BLaER1 (cell line): ENCODE measurements around the gene NEU2.
"Not testable (repeated sequence)": the region's sequence is repeated elsewhere in the genome, so short reads cannot be mapped to it uniquely, and the experiment has no call there.

ENCODE experiments used
- H3K27ac ChIP-seq: shearing (Covaris generic); formaldehyde crosslinking; 2 replicates; pipeline ENCODE4 v1.8.1; 2022
- H3K27me3 ChIP-seq: shearing (Covaris generic); formaldehyde crosslinking; 2 replicates; pipeline ENCODE4 v1.8.1; 2022
- H3K36me3 ChIP-seq: shearing (Covaris generic); formaldehyde crosslinking; 2 replicates; pipeline ENCODE4 v1.8.1; 2022
- H3K4me1 ChIP-seq: shearing (Covaris generic); formaldehyde crosslinking; 2 replicates; pipeline ENCODE4 v1.8.1; 2022
- H3K4me2 ChIP-seq: shearing (Covaris generic); formaldehyde crosslinking; 2 replicates; pipeline ENCODE4 v1.8.1; 2022
- H3K4me3 ChIP-seq: shearing (Covaris generic); formaldehyde crosslinking; 2 replicates; pipeline ENCODE4 v1.8.1; 2022
- H3K9ac ChIP-seq: shearing (Covaris generic); formaldehyde crosslinking; 2 replicates; pipeline ENCODE4 v1.8.1; 2022
- H3K9me3 ChIP-seq: shearing (Covaris generic); formaldehyde crosslinking; 2 replicates; pipeline ENCODE4 v1.8.1; 2022
- H4K20me1 ChIP-seq: shearing (Covaris generic); formaldehyde crosslinking; 2 replicates; pipeline ENCODE4 v1.8.1; 2022
- Cebpa-rat ChIP-seq: shearing (Covaris generic); IDR thresholded peaks from 2 replicates; pipeline ENCODE4 v1.8.1; 2022

Gene NEU2

DNA sequence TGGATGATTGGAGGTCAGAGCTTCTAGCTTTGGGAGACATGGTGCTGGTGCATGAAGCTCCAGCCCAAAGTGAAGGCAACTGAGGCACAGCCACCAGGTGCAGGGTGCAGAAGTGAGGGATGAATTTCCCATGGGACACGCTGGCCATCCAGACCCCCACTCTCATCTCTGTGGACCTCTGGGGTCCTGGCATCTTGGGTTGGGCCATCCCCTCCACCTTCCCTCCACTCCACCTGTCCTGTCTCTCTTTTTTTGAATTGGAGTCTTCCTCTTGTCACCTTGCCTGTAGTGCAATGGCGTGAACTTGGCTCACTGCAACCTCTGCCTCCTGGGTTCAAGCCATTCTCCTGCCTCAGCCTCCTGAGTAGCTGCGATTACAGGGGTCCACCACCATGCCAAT is 22.8 kb upstream of the NEU2 start:
- Histone ChIP-seq H3K27ac (no peak overlapping the region), H3K4me2 (no peak overlapping the region), H3K9me3 (no peaks in the 10 kb centered on the region), H3K4me1 (peaks cover 24% of the 10 kb centered on the region), H3K9ac (no peak overlapping the region), H3K27me3 (no peaks in the 10 kb centered on the region), H3K4me3 (no peak overlapping the region), H4K20me1 (0 out of 2 replicates have a peak, but pooled peaks cover 5% of the 10 kb centered on the region), H3K36me3 (no peaks in the 10 kb centered on the region)
- no peak for TF ChIP-seq Cebpa-rat

DNA sequence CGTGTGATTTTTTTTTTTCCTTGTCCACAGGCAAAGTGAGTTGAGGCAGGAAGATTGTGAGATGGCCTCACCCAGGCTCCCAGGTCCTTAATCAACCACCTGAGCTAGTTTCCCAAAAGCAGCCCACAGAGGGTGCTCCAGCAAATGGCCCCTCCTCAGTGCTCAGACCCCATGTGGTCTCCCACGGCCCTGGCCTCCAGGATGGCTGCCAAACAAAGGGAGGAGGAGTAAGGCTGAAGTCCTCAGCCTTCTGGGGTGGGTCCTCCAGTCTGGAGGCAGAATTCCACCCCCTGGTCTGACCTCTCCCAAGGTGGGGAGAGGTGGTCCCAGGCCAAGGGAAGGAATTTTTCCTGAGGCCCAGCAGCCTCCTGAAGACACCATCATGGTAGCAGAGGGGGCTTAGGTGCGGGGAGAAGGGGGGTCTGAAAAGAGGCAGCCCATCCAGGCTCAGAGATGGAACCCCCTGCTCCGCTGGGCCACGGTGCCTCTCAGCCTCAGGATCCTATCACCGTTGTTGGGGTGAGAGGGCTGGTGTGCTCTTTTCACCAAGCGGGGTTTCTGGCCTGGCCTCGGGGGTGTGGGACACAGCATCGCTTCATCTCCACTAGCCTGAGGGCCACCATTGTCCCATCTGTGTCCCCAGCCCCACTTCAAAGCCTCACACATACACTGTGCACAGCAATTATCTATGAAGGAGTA is 21.8 kb upstream of the NEU2 start:
- no peak overlapping the region for H3K27ac ChIP-seq
- H3K27me3 ChIP-seq = no peaks in the 10 kb centered on the region
- no peaks in the 10 kb centered on the region for H3K9me3 ChIP-seq
- no peak overlapping the region for H3K9ac ChIP-seq
- H3K4me3 ChIP-seq = no peak overlapping the region
- H3K4me1 ChIP-seq = peaks cover 24% of the 10 kb centered on the region
- H3K4me2 ChIP-seq = peak overlapping the region; percentile 57
- no peaks in the 10 kb centered on the region for H3K36me3 ChIP-seq
- TF ChIP-seq Cebpa-rat = no peak
- H4K20me1 ChIP-seq = 0 out of 2 replicates have a peak, but pooled peaks cover 5% of the 10 kb centered on the region

DNA sequence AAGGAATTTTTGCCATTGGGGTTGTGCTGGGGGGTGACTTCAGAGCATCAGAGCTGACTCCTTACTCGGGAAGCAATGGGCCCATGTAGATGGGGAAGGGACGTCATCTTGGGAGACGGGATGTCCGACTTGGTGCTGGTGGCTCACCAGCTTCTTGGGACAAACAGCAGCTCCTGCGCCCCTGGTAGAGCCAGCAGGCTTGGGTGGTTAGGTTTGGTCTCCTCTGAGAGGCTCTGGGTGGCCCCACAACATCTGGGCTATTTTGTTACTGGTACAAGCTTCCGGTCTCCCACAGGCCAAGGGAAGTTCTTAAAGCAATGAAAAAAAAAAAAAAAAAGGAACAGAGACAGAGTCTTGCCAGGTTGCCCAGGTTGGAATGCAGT is 21.2 kb upstream of the NEU2 start:
- Histone ChIP-seq H3K27me3 (no peaks in the 10 kb centered on the region), H3K9me3 (no peaks in the 10 kb centered on the region), H3K4me2 (peak overlapping the region; percentile 57), H3K4me3 (no peak overlapping the region), H4K20me1 (0 out of 2 replicates have a peak, but pooled peaks cover 5% of the 10 kb centered on the region), H3K9ac (no peak overlapping the region), H3K27ac (no peak overlapping the region), H3K4me1 (peaks cover 24% of the 10 kb centered on the region), H3K36me3 (no peaks in the 10 kb centered on the region)
- TF ChIP-seq Cebpa-rat = no peak

DNA sequence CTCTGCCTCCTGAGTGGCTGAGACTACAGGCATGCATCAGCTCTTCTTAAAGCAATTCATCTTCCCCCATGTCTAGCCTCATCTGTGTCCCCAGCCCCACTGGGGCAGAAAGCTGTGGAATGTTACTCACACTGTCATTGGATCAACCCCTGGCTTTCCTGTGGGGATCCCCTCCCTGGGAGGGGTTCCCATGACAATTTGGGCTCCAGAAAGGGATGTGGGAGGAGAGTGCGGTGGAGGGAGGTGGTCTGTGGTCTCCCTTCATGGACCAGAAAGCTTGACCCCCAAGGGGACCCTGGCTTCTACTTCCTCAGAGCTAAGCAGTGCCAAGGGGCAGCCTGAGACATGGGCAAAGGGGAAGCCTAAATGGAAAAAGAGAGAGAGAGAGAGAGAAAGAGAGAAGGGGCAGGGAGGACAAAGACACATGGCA is 20.8 kb upstream of the NEU2 start:
- TF ChIP-seq Cebpa-rat = no peak
- H4K20me1 ChIP-seq = 0 out of 2 replicates have a peak, but pooled peaks cover 5% of the 10 kb centered on the region
- peak overlapping the region; percentile 57 for H3K4me2 ChIP-seq

DNA sequence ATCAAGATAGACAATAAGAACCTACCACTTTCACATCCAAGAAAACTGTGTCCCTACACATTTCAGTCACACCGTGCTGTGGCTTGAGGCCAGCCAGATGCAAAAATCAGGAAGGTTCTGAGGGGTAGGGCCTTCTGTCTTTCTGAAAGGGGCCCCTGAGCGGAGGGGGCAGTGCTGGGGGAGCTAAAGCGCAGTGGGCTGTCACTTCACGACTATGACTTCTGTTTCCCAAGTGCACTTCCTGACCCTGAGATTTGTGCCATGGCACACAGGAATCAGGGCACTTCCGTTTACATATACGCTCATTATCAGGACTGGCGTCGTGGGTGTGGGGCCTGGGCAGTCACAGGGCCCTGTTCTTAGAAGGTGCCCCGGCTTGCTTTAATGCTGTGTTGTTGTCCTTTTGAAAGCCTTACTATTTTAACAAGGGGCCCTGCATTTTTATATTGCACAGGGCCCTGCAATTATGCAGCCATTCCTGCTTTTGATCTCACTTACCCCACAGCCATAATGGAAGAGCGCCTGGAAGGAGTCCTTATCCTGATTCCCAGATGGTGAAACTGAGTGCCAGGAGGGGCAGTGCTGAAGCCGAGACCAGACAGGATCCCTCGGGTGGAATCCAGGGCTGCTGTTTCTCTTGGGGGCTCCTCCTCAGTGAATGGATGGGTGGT is 20.0 kb upstream of the NEU2 start:
- Histone ChIP-seq H3K9ac (no peak overlapping the region), H3K4me1 (peaks cover 24% of the 10 kb centered on the region), H3K27ac (no peak overlapping the region), H3K27me3 (no peaks in the 10 kb centered on the region), H3K4me3 (no peak overlapping the region), H3K36me3 (no peaks in the 10 kb centered on the region), H4K20me1 (0 out of 2 replicates have a peak, but pooled peaks cover 5% of the 10 kb centered on the region), H3K4me2 (peak overlapping the region; percentile 57), H3K9me3 (no peaks in the 10 kb centered on the region)
- no peak for TF ChIP-seq Cebpa-rat

More for the DNA sequence above, 20.8 kb upstream of the NEU2 start:
- Histone ChIP-seq H3K9ac (no peak overlapping the region), H3K9me3 (no peaks in the 10 kb centered on the region), H3K27ac (no peak overlapping the region), H3K4me3 (no peak overlapping the region), H3K27me3 (no peaks in the 10 kb centered on the region), H3K4me1 (peaks cover 24% of the 10 kb centered on the region), H3K36me3 (no peaks in the 10 kb centered on the region)

DNA sequence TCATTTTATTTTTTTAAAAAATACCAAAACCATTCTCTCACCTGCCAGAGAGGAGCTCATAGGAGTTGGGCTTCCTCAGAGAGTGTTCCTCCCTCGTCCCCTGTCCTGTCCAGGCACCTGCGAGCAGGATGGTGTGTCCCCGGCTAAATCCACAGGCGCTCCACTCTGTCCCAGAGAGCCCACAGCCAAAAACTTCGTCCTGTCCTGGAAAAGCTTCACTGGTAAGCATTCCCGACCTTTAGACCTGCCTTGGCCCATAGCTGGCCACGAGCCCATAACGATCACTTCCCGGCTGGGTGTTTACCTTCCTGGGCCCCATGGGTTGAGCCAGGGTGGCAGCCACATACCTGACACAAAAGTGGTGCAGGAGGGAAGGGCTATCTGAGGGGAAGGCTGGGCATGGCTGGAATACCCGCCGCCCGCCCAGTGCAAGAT is 19.4 kb upstream of the NEU2 start, which contains the start of gene NGEF:
Gene NGEF (minus strand): TSS at position 230 of the 435 bp plus-strand sequence. CDS start 38,366 bp downstream, outside the sequence.
- no peaks in the 10 kb centered on the region for H3K27me3 ChIP-seq
- H3K4me2 ChIP-seq = peak within 1 kb of the TSS; percentile 57
- H3K4me1 ChIP-seq = peaks cover 24% of the 10 kb centered on the region
- H3K36me3 ChIP-seq = no peaks in the 10 kb centered on the region
- H3K27ac ChIP-seq = no peak within 1 kb of the TSS
- H3K4me3 ChIP-seq = no peak within 1 kb of the TSS
- no peak within 1 kb of the TSS for H3K9ac ChIP-seq
- H3K9me3 ChIP-seq = peaks cover under 1% of the 10 kb centered on the region; the same call in 1 of the 2 replicates
- H4K20me1 ChIP-seq = 0 out of 2 replicates have a peak, but pooled peaks cover 5% of the 10 kb centered on the region
- TF ChIP-seq Cebpa-rat = no peak

DNA sequence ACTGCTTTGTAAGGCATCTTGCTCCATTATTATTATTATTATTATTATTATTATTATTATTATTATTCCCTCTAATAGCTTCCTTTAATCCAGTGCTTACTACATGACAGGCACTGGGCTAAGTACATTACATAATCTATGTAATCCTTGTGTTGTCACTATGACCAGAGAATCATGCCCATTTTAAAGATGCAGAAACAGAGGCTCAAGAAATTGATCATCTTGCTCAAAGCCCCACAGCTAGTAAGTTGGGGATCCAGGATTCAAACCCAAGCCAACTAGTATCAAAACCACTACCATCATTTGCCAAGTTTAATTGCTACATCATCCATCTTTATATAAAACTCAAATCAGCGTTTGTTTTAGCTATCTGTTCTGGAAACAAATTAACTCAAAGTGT is 18.8 kb upstream of the NEU2 start:
- H3K4me2 ChIP-seq = no peak overlapping the region
- H3K4me1 ChIP-seq = peaks cover 24% of the 10 kb centered on the region
- H3K27ac ChIP-seq = no peak overlapping the region
- 0 out of 2 replicates have a peak, but pooled peaks cover 5% of the 10 kb centered on the region for H4K20me1 ChIP-seq
- no peak overlapping the region for H3K4me3 ChIP-seq
- TF ChIP-seq Cebpa-rat = no peak
- no peaks in the 10 kb centered on the region for H3K36me3 ChIP-seq
- H3K9me3 ChIP-seq = peaks cover 7% of the 10 kb centered on the region; the same call in 1 of the 2 replicates
- H3K9ac ChIP-seq = no peak overlapping the region
- no peaks in the 10 kb centered on the region for H3K27me3 ChIP-seq

DNA sequence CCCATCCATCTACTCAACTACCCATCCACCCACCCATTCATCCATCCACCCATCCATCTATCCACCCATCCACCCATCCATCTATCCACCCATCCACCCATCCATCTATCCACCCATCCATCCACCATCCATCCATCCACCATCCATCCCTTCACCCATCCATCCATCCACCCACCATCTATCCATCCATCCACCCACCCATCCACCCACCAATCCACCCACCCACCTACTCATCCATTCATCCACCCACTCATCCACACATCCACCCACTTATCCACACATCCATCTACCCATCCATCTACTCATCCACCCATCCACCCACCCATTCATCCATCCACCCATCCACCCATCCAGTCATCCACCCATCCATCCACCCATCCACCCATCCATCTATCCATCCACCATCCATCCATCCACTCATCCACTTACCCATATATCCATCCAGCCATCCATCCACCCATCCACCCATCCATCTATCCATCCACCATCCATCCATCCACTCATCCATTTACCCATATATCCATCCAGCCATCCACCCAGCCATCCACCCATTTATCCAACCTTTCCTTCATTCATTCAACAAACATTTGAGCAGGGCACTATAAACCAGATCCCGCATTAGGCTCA is 17.3 kb upstream of the NEU2 start:
- Histone ChIP-seq H3K27ac (no peak overlapping the region), H4K20me1 (0 out of 2 replicates have a peak, but pooled peaks cover 5% of the 10 kb centered on the region), H3K4me2 (no peak overlapping the region), H3K9ac (no peak overlapping the region), H3K27me3 (no peaks in the 10 kb centered on the region), H3K36me3 (no peaks in the 10 kb centered on the region), H3K9me3 (peaks cover 8% of the 10 kb centered on the region; the same call in 1 of the 2 replicates), H3K4me1 (peaks cover 24% of the 10 kb centered on the region), H3K4me3 (no peak overlapping the region)
- TF ChIP-seq Cebpa-rat = no peak

DNA sequence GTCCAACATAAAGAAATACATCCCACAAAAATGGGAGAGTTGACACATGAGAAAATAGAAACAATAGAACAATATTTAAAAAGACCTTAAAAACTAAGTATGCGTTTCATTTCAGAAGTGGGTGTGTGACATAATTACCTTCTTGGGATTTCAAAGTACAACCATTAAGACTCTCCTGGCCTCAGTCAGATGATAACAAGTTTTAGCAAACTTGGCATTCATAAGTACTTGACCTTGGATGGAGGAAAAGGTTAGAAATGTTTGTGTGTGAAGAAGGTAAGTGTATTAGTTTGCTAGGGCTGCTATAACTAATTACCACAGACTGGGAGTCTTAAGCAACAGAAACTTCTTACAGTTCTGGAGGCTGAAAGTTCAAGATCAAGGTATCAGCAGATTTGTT is 14.5 kb upstream of the NEU2 start:
- H3K9me3 ChIP-seq = peaks cover 8% of the 10 kb centered on the region; the same call in 1 of the 2 replicates
- no peak overlapping the region for H3K27ac ChIP-seq
- no peak overlapping the region for H3K9ac ChIP-seq
- TF ChIP-seq Cebpa-rat = no peak
- H3K36me3 ChIP-seq = no peaks in the 10 kb centered on the region
- no peaks in the 10 kb centered on the region for H4K20me1 ChIP-seq
- H3K4me3 ChIP-seq = no peak overlapping the region
- no peaks in the 10 kb centered on the region for H3K27me3 ChIP-seq
- no peaks in the 10 kb centered on the region for H3K4me1 ChIP-seq
- H3K4me2 ChIP-seq = no peak overlapping the region

DNA sequence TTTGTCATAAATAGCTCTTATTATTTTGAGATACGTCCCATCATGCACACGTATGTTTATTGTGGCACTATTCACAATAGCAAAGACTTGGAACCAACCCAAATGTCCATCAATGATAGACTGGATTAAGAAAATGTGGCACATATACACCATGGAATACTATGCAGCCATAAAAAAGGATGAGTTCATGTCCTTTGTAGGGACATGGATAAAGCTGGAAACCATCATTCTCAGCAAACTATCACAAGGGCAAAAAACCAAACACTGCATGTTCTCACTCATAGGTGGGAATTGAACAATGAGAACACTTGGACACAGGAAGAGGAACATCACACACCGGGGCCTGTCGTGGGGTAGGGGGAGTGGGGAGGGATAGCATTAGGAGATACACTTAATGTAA is 12.9 kb upstream of the NEU2 start:
- H3K27ac ChIP-seq, H3K36me3 ChIP-seq, H3K27me3 ChIP-seq, H3K4me1 ChIP-seq, H4K20me1 ChIP-seq, H3K4me2 ChIP-seq, H3K9ac ChIP-seq, H3K4me3 ChIP-seq, H3K9me3 ChIP-seq: not testable (repeated sequence)
